Airway epithelial cell (primary cell): ENCODE results near the gene VCAM1. TPM values are rescaled to one million over a fixed set of nuclear protein-coding genes. Genes with fewer than 3 reads are reported as not detected.

Source experiments
- total RNA-seq: library from RNA; depleted of rRNA; stranded (reverse); fragments of >200 nt; gene quantifications from 2 replicates; pipeline ENCODE4 v1.2.3, GENCODE V29; 2015

VCAM1 gene, protein sequence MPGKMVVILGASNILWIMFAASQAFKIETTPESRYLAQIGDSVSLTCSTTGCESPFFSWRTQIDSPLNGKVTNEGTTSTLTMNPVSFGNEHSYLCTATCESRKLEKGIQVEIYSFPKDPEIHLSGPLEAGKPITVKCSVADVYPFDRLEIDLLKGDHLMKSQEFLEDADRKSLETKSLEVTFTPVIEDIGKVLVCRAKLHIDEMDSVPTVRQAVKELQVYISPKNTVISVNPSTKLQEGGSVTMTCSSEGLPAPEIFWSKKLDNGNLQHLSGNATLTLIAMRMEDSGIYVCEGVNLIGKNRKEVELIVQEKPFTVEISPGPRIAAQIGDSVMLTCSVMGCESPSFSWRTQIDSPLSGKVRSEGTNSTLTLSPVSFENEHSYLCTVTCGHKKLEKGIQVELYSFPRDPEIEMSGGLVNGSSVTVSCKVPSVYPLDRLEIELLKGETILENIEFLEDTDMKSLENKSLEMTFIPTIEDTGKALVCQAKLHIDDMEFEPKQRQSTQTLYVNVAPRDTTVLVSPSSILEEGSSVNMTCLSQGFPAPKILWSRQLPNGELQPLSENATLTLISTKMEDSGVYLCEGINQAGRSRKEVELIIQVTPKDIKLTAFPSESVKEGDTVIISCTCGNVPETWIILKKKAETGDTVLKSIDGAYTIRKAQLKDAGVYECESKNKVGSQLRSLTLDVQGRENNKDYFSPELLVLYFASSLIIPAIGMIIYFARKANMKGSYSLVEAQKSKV
- 0.07 TPM in 1 of 2 replicates, not detected in the other for total RNA-seq

DNA sequence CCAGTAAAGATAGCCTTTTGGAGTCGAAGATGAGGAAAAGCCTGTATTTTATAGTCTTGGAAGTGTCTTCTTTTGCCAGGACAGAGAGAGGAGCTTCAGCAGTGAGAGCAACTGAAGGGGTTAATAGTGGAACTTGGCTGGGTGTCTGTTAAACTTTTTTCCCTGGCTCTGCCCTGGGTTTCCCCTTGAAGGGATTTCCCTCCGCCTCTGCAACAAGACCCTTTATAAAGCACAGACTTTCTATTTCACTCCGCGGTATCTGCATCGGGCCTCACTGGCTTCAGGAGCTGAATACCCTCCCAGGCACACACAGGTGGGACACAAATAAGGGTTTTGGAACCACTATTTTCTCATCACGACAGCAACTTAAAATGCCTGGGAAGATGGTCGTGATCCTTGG lies at the start of gene VCAM1:
TSS of gene VCAM1 (plus strand) at position 253 of the 400 bp plus-strand sequence. CDS start at position 372, 119 bp downstream.

Other genes with a start within 250 kb of the VCAM1 start
- not detected in 2 replicates for gene GPR88, start 181.6 kb upstream of the VCAM1 start, total RNA-seq
- 6.8 and 8.9 TPM in 2 replicates for gene EXTL2, start 175.1 kb downstream of the VCAM1 start, total RNA-seq
- 8.8 and 19.7 TPM in 2 replicates for gene SLC30A7, start 176.3 kb downstream of the VCAM1 start, total RNA-seq